Measurements from ENCODE around the gene CADM2. TPM values are rescaled to one million over a fixed set of nuclear protein-coding genes. Genes with fewer than 3 reads are reported as not detected.

Gene CADM2
- total RNA-seq, 1 experiment from 2014 or later: not detected

GRCh38 chr3:85652360-85652759 lies 693.6 kb downstream of the CADM2 start:
- Histone ChIP-seq H3K4me3 (replicated peaks in 1 of 2; ENCODE audit: low read depth in 1 of 2, low read length in 2 of 2) (no peak overlapping the region), H3K27me3 (ENCODE audit: insufficient read depth, low read length) (no peaks in the 10 kb centered on the region), H3K4me2 (ENCODE audit: low read length) (no peak overlapping the region), H4K20me1 (ENCODE audit: insufficient read depth) (no peaks in the 10 kb centered on the region), H2AFZ (ENCODE audit: low read depth, low read length, poor library complexity, severe bottlenecking) (no peak overlapping the region), H3K9ac (ENCODE audit: low read length) (no peak overlapping the region), H3K27ac (ENCODE audit: low read depth, low read length) (no peak overlapping the region), H3K79me2 (ENCODE audit: insufficient read depth, low read length) (no peaks in the 10 kb centered on the region), H3K36me3 (ENCODE audit: control insufficient read depth in 1 of 2, insufficient read depth in 2 of 2, low read length in 2 of 2) (no peaks in the 10 kb centered on the region), H3K9me2 (ENCODE audit: insufficient read depth) (no peaks in the 10 kb centered on the region), H3K9me3 (ENCODE audit: control insufficient read depth in 1 of 2, insufficient read depth in 1 of 2, low read depth in 1 of 2, low read length in 2 of 2) (peaks cover 11 to 23% of the 10 kb centered on the region in 2 experiments), H3K4me1 (ENCODE audit: control insufficient read depth in 1 of 2, insufficient read depth in 2 of 2, low read length in 2 of 2) (no peaks in the 10 kb centered on the region)
- ChIA-PET POLR2A (no interaction called here), CTCF (no interaction called here), RAD21 (ENCODE audit: low non-redundant PET in 1 of 2, low total read pairs in 2 of 2, uncharacterized antibody in 2 of 2, unreplicated experiment in 2 of 2) (no interaction called here)
- DNase-seq (ENCODE audit: low read depth, low spot score) (no peak), ATAC-seq (no peak)
- no TSS peak for BruUV-seq (replicated peaks)
- TF ChIP-seq JUND (IDR thresholded peaks at IDR 0.05) (no peak), CBX3 (IDR thresholded peaks at IDR 0.05; ENCODE audit: low read depth) (no peak), POLR2AphosphoS5 (IDR thresholded peaks at IDR 0.05; ENCODE audit: low read depth, low read length) (no peak), SRF (IDR thresholded peaks at IDR 0.05; ENCODE audit: low read depth) (no peak), CEBPB (IDR thresholded peaks at IDR 0.05; ENCODE audit: low read depth) (no peak), FOSL1 (IDR thresholded peaks at IDR 0.05; ENCODE audit: low read depth) (no peak), EZH2phosphoT487 (IDR thresholded peaks at IDR 0.05; ENCODE audit: borderline replicate concordance) (no peak), MAX (IDR thresholded peaks at IDR 0.05) (no peak), ELF1 (IDR thresholded peaks at IDR 0.05; ENCODE audit: borderline replicate concordance, low read depth) (no peak), ATF3 (IDR thresholded peaks at IDR 0.05) (no peak), ZNF274 (IDR thresholded peaks at IDR 0.05; ENCODE audit: low read depth, low read length) (no peak), ZBTB33 (IDR thresholded peaks at IDR 0.05; ENCODE audit: extremely low read depth, insufficient replicate concordance, low read length) (no peak), YY1 (IDR thresholded peaks at IDR 0.05; ENCODE audit: extremely low read depth, insufficient replicate concordance, low read depth, low read length) (no peak)
- intact Hi-C loops (cut with micrococcal nuclease): no loop called here
